Gastroesophageal sphincter (tissue), 3 donors: ENCODE measurements around the gene SSBP2.

Experiments used
- CTCF ChIP-seq, 4 experiments: fragments of 200-600 bp in 2 of 4; fragments of 450-650 bp in 2 of 4; sonication (generic) in 1 of 4; IDR thresholded peaks; one replicate each; pipeline ENCODE4 v1.5.1; 2017 to 2019; ENCODE audit warnings: antibody characterized with exemption in 4 of 4, mild to moderate bottlenecking in 2 of 4, moderate library complexity in 2 of 4
- EP300 ChIP-seq: sonication (generic); formaldehyde crosslinking; IDR thresholded peaks from one replicate; pipeline ENCODE4 v1.6.1; 2017; ENCODE audit warnings: antibody characterized with exemption, mild to moderate bottlenecking
- POLR2AphosphoS5 ChIP-seq: sonication (generic); formaldehyde crosslinking; IDR thresholded peaks from one replicate; pipeline ENCODE4 v1.6.1; 2017; ENCODE audit warnings: antibody characterized with exemption

GRCh38 chr5:81740758-81741157 is 10.1 kb downstream of the SSBP2 start:
- no peak for TF ChIP-seq CTCF (IDR thresholded peaks at IDR 0.05)
- no peak for TF ChIP-seq EP300
- no peak for TF ChIP-seq POLR2AphosphoS5
